Measurements from ENCODE around the gene STX8. TPM values are rescaled to one million over a fixed set of nuclear protein-coding genes. Genes with fewer than 3 reads are reported as not detected.
A peak's percentile ranks its signal among the peaks of the same experiment; 100 is the strongest.

Gene STX8
- total RNA-seq, 1 donor from 2014 or later, result 61.0 TPM

DNA sequence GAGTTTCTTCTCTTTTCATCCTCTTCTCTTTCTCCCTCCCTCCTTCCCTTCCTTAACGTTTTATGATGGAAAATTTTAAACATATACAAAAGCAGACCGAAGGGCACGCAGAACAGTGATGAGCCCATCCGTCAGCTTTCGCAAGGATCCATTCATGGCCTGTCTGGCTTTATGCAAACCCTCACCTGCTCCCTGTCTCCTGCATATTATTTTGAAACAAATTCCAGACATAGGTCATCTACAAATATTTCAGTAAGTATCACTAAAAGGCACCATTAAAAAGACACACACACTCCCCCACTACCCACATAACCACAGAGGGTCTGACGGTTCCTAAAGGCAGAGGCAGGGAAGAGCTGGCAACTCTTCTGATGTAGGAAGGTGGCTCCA is 319.3 kb downstream of the STX8 start:
- DNase-seq, result no peak
- H3K4me3 Mint-ChIP-seq (ENCODE audit: unreplicated experiment), result no peak overlapping the region
- H3K27me3 Mint-ChIP-seq (ENCODE audit: unreplicated experiment), result no peaks in the 10 kb centered on the region
- H3K9me3 Mint-ChIP-seq (ENCODE audit: unreplicated experiment), result peaks cover 2% of the 10 kb centered on the region
- H3K27ac Mint-ChIP-seq (ENCODE audit: unreplicated experiment), result no peak overlapping the region
- H3K4me1 Mint-ChIP-seq (ENCODE audit: low read depth, unreplicated experiment), result peaks cover 2% of the 10 kb centered on the region
- TF ChIP-seq, protein P1, sequence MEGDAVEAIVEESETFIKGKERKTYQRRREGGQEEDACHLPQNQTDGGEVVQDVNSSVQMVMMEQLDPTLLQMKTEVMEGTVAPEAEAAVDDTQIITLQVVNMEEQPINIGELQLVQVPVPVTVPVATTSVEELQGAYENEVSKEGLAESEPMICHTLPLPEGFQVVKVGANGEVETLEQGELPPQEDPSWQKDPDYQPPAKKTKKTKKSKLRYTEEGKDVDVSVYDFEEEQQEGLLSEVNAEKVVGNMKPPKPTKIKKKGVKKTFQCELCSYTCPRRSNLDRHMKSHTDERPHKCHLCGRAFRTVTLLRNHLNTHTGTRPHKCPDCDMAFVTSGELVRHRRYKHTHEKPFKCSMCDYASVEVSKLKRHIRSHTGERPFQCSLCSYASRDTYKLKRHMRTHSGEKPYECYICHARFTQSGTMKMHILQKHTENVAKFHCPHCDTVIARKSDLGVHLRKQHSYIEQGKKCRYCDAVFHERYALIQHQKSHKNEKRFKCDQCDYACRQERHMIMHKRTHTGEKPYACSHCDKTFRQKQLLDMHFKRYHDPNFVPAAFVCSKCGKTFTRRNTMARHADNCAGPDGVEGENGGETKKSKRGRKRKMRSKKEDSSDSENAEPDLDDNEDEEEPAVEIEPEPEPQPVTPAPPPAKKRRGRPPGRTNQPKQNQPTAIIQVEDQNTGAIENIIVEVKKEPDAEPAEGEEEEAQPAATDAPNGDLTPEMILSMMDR (IDR thresholded peaks at IDR 0.05; ENCODE audit: partially characterized antibody, unreplicated experiment), result no peak
- peaks cover 3% of the 10 kb centered on the region for H3K36me3 Mint-ChIP-seq (ENCODE audit: unreplicated experiment)

DNA sequence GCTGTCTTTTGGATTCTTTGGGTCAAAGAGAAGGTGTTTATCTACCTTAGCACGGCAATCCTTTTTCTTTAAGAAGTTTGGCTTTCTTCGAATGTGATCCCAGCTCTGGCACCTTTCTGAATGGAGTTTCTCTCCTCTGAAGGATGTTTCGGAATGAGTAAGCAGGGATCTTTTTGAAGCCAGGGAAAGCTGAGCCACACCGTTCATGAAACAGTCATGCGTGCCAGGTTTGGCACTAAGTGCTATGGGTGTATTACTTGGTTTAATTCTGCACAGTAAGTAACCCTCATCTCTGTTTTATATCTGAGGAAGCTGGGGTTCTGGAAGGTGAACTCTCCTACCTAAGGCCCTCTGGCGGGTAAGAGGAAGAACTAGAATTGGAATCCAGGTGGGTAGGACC is 319.8 kb downstream of the STX8 start:
- DNase-seq, result no peak
- no peak overlapping the region for H3K4me3 Mint-ChIP-seq (ENCODE audit: unreplicated experiment)
- peaks cover 2% of the 10 kb centered on the region for H3K9me3 Mint-ChIP-seq (ENCODE audit: unreplicated experiment)

DNA sequence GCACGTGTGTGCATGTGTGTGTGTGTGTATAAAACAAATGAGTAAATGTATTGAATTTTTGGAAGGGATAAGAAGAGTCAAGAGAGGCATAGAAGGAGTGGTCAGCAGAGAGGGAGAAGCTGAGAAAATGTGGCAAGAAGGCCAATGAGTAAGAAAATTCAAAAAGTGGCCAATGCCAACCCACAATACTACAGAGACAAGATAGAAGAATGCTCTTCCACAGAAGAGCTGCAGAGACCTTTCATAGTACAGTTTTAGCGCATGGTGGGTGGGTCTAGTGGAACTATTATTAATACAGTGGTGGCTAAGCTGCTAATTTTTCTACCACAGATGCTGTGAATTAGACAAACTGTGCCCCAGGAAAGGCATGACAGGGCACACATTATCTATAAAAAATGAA is 320.8 kb downstream of the STX8 start:
- no peak for DNase-seq
- Mint-ChIP-seq H3K27ac (ENCODE audit: unreplicated experiment) (no peak overlapping the region), H3K4me1 (ENCODE audit: low read depth, unreplicated experiment) (peaks cover 5% of the 10 kb centered on the region), H3K27me3 (ENCODE audit: unreplicated experiment) (no peaks in the 10 kb centered on the region), H3K4me3 (ENCODE audit: unreplicated experiment) (no peak overlapping the region), H3K9me3 (ENCODE audit: unreplicated experiment) (peaks cover 4% of the 10 kb centered on the region), H3K36me3 (ENCODE audit: unreplicated experiment) (peaks cover 3% of the 10 kb centered on the region)
- TF ChIP-seq, protein P1 (IDR thresholded peaks at IDR 0.05; ENCODE audit: partially characterized antibody, unreplicated experiment), result no peak

More for the DNA sequence above, 319.8 kb downstream of the STX8 start:
- Mint-ChIP-seq H3K27me3 (ENCODE audit: unreplicated experiment) (no peaks in the 10 kb centered on the region), H3K27ac (ENCODE audit: unreplicated experiment) (no peak overlapping the region), H3K36me3 (ENCODE audit: unreplicated experiment) (peaks cover 3% of the 10 kb centered on the region), H3K4me1 (ENCODE audit: low read depth, unreplicated experiment) (peaks cover 1% of the 10 kb centered on the region)
- TF ChIP-seq, protein P1 (IDR thresholded peaks at IDR 0.05; ENCODE audit: partially characterized antibody, unreplicated experiment), result no peak

DNA sequence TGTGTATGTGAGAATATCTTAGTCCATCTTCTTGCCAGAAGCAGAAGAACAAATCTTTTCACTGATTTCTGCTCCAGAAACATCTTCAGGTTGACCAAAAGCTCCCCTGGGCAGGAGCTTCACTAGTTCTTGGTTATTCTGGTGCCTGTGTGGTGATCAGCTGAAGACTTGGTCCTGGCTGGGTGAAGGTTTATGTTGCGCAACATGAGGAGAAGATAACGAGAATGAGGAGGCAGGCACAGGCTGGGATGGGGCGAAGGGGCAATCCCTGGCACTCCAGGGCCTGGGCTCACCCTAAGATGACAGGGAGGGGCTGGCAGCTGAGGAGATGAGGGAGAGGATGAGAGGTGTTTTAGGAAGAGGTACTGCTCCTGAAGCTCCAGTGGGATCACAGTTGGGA is 322.3 kb downstream of the STX8 start:
- TF ChIP-seq, protein P1 (IDR thresholded peaks at IDR 0.05; ENCODE audit: partially characterized antibody, unreplicated experiment), result no peak
- Mint-ChIP-seq H3K36me3 (ENCODE audit: unreplicated experiment) (peaks cover 3% of the 10 kb centered on the region), H3K4me1 (ENCODE audit: low read depth, unreplicated experiment) (peaks cover 10% of the 10 kb centered on the region), H3K9me3 (ENCODE audit: unreplicated experiment) (peaks cover 4% of the 10 kb centered on the region), H3K4me3 (ENCODE audit: unreplicated experiment) (no peak overlapping the region), H3K27ac (ENCODE audit: unreplicated experiment) (no peak overlapping the region), H3K27me3 (ENCODE audit: unreplicated experiment) (no peaks in the 10 kb centered on the region)
- DNase-seq, result no peak

DNA sequence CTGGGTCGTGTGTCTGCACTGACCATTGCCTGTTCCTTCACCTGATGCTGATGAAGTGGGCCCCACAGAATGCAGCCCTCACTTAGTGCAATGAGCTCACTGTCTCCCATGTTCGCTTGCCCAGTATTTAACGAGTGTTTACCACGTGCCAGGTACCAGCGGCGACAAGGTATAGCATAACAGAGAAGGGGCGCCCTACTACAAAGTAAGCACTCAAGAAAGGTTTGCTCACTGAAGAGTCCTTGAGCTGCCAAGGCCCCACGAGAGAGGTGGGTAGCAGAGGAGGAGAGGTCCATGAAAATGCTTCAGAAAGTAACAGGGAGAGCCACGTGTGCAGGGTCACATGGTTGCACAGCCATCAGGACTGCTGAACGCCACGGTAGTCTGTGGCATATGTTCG is 324.3 kb downstream of the STX8 start:
- Mint-ChIP-seq H3K27me3 (ENCODE audit: unreplicated experiment) (no peaks in the 10 kb centered on the region), H3K4me1 (ENCODE audit: low read depth, unreplicated experiment) (peaks cover 8% of the 10 kb centered on the region), H3K4me3 (ENCODE audit: unreplicated experiment) (no peak overlapping the region), H3K9me3 (ENCODE audit: unreplicated experiment) (peaks cover 4% of the 10 kb centered on the region), H3K27ac (ENCODE audit: unreplicated experiment) (peak overlapping the region; percentile 24), H3K36me3 (ENCODE audit: unreplicated experiment) (peaks cover 3% of the 10 kb centered on the region)
- TF ChIP-seq, protein P1 (IDR thresholded peaks at IDR 0.05; ENCODE audit: partially characterized antibody, unreplicated experiment), result no peak
- peak; percentile 1 for DNase-seq
